LNCaP clone FGC (cell line): ENCODE measurements around the gene ANKRD60.

Experiments used
- DNase-seq: peaks from one replicate; pipeline ENCODE4 v3.0.0-alpha.2; 2011; ENCODE audit warnings: low read depth
- H3K4me3 ChIP-seq: 2 replicates; pipeline ENCODE4 v1.5.1; 2011; ENCODE audit warnings: mild to moderate bottlenecking, low read depth, low read length, control low read depth
- CTCF ChIP-seq: IDR thresholded peaks from 2 replicates; pipeline ENCODE4 v1.5.1; 2012; ENCODE audit warnings: mild to moderate bottlenecking; ENCODE audit not compliant: control insufficient read depth, insufficient read depth; ENCODE audit errors: extremely low read depth

Gene ANKRD60

GRCh38 chr20:58174708-58175280 is 53.7 kb downstream of the ANKRD60 start:
- no peak overlapping the region for H3K4me3 ChIP-seq
- TF ChIP-seq CTCF = no peak
- DNase-seq = no peak

GRCh38 chr20:58173930-58174707 is 54.3 kb downstream of the ANKRD60 start:
- no peak for TF ChIP-seq CTCF
- H3K4me3 ChIP-seq = no peak overlapping the region
- DNase-seq = no peak

GRCh38 chr20:58173091-58173490 is 55.4 kb downstream of the ANKRD60 start:
- no peak for TF ChIP-seq CTCF
- H3K4me3 ChIP-seq = no peak overlapping the region
- DNase-seq = no peak

- no peak for TF ChIP-seq CTCF
- DNase-seq = no peak
- no peak overlapping the region for H3K4me3 ChIP-seq
Measured at GRCh38 chr20:58171796-58172425, 56.5 kb downstream of the ANKRD60 start.

- TF ChIP-seq CTCF = no peak
- no peak for DNase-seq
- H3K4me3 ChIP-seq = no peak overlapping the region
Measured at GRCh38 chr20:58169450-58169849, 59.0 kb downstream of the ANKRD60 start.

GRCh38 chr20:58168843-58169242 is 59.6 kb downstream of the ANKRD60 start:
- no peak for DNase-seq
- no peak overlapping the region for H3K4me3 ChIP-seq
- no peak for TF ChIP-seq CTCF

GRCh38 chr20:58167759-58168158 is 60.7 kb downstream of the ANKRD60 start:
- no peak for DNase-seq
- no peak for TF ChIP-seq CTCF
- no peak overlapping the region for H3K4me3 ChIP-seq
